ENCODE results near the gene FN1. TPM values are rescaled to one million over a fixed set of nuclear protein-coding genes. Genes with fewer than 3 reads are reported as not detected.

Gene FN1
- total and polyA plus RNA-seq, 2 donors (not counting 3 experiments of a cell fraction or from before 2014, with no cell fraction given) = 3,221 to 3,740 TPM

GRCh38 chr2:215420471-215420935, 15.4 kb downstream of the FN1 start:
- H3K9me3 ChIP-seq (replicated peaks; ENCODE audit: control insufficient read depth, insufficient read depth, low read length) = no peaks in the 10 kb centered on the region
- H3K9ac ChIP-seq (replicated peaks; ENCODE audit: extremely low read depth, insufficient read depth, low read length) = no peak overlapping the region
- peak overlapping the region; percentile 23 for H3K27ac ChIP-seq (ENCODE audit: insufficient read depth, low read depth, low read length)
- no peaks in the 10 kb centered on the region for H3K27me3 ChIP-seq (ENCODE audit: control insufficient read depth in 2 of 2, insufficient read depth in 2 of 2, low read length in 2 of 2)
- peaks cover 37 to 83% of the 10 kb centered on the region in 2 experiments for H3K36me3 ChIP-seq (ENCODE audit: control insufficient read depth in 2 of 2, extremely low read depth in 1 of 2, insufficient read depth in 2 of 2, low read length in 2 of 2)
- peaks cover 25% of the 10 kb centered on the region for H3K79me2 ChIP-seq (ENCODE audit: control insufficient read depth, insufficient read depth, low read length)
- intact Hi-C loops (cut with micrococcal nuclease) (no loop called here), dilution Hi-C loops (cut with MboI; ENCODE audit: extremely low pct_ligation_motif_present, low sequenced_read_pairs) (no loop called here)
- H3K4me3 ChIP-seq (replicated peaks in 1 of 3; ENCODE audit: insufficient read depth in 1 of 3, low read depth in 1 of 3, low read length in 3 of 3) = no peak overlapping the region
- no peaks in the 10 kb centered on the region for H3K9me1 ChIP-seq (replicated peaks; ENCODE audit: control insufficient read depth, extremely low read depth, insufficient read depth, low read length)
- CTCF ChIA-PET = interaction anchor here (0.7 to 1.0 kb wide), 2 partner anchors 10 to 511 kb away, joined by 3 read pairs; no protein-coding TSS in a partner anchor
- TF ChIP-seq MAX (IDR thresholded peaks at IDR 0.05; ENCODE audit: insufficient read depth, insufficient read length) = no peak
- no peak for TF ChIP-seq FOS (IDR thresholded peaks at IDR 0.05; ENCODE audit: borderline replicate concordance, insufficient read depth, low read length)
- TF ChIP-seq GATA2 (IDR thresholded peaks at IDR 0.05; ENCODE audit: insufficient read depth, insufficient read length, low read depth, low read length) = no peak
- no peak for TF ChIP-seq MYC (IDR thresholded peaks at IDR 0.05; ENCODE audit: low read depth, low read length)
- peak; percentile 13 for TF ChIP-seq POLR2AphosphoS5 (IDR thresholded peaks at IDR 0.05; ENCODE audit: insufficient read depth, low read depth, low read length)
- no peak for TF ChIP-seq CTCF (IDR thresholded peaks at IDR 0.05; ENCODE audit: extremely low read depth in 1 of 2, insufficient read depth in 1 of 2, low read depth in 1 of 2, low read length in 2 of 2)
- peak; percentile 16 for TF ChIP-seq POLR2A (IDR thresholded peaks at IDR 0.05; ENCODE audit: low read depth, low read length)
- peak; percentile 64 for TF ChIP-seq JUN (IDR thresholded peaks at IDR 0.05; ENCODE audit: borderline replicate concordance, insufficient read depth, insufficient read length, low read depth)
- TF ChIP-seq EZH2 (IDR thresholded peaks at IDR 0.05; ENCODE audit: borderline replicate concordance, low read depth, low read length, severe bottlenecking) = no peak
- no peak overlapping the region for H2AFZ ChIP-seq (ENCODE audit: low read depth, low read length)
- no peaks in the 10 kb centered on the region for H4K20me1 ChIP-seq (replicated peaks; ENCODE audit: control insufficient read depth, extremely low read depth, insufficient read depth, low read length)
- POLR2A ChIA-PET = no interaction called here
- FAIRE-seq = no peak
- no TSS peak for BruUV-seq (replicated peaks)
- H3K4me1 ChIP-seq (ENCODE audit: control insufficient read depth, extremely low read depth, insufficient read depth, low read length) = peaks cover 67% of the 10 kb centered on the region
- no peak overlapping the region for H3K4me2 ChIP-seq (ENCODE audit: insufficient read depth, low read length)
- peak; percentile 44 for DNase-seq (ENCODE audit: low read depth, low spot score)

Measured in endothelial cell of umbilical vein (primary cell).